IMR-90 (cell line): ENCODE data around the gene PRMT1. TPM values are rescaled to one million over a fixed set of nuclear protein-coding genes. Genes with fewer than 3 reads are reported as not detected.
A peak's percentile ranks its signal among the peaks of the same experiment; 100 is the strongest.

ENCODE experiments used
- ATAC-seq: fragments of 200-7000 bp; cut with Tn5 transposase; 2 replicates; pipeline ENCODE4 v1.9.1; 2020; ENCODE audit warnings: low read depth, mild to moderate bottlenecking, moderate library complexity
- BruUV-seq: library from RNA; stranded (reverse); fragments of 400-500 nt; replicated peaks from 2 replicates; lab custom pipeline; 2021; lab: Mats Ljungman, UMichigan
- CTCF ChIA-PET: fragments of 300-600 bp; formaldehyde crosslinking; extraction: SDS; loops from one replicate; lab custom pipeline; 2021; ENCODE audit warnings: antibody characterized with exemption; lab: Yijun Ruan, JAX
- POLR2A ChIA-PET: fragments of 300-600 bp; sonication (Branson Sonifier 250); formaldehyde crosslinking; loops from one replicate; lab custom pipeline; 2022; ENCODE audit warnings: antibody characterized with exemption; ENCODE audit not compliant: unreplicated experiment; lab: Charles Lee
- DNase-seq: peaks from one replicate; pipeline ENCODE4 v3.0.0; 2013
- H2AFZ ChIP-seq: replicated peaks from 2 replicates; pipeline ENCODE3; 2013; ENCODE audit warnings: low read length, mild to moderate bottlenecking; ENCODE audit not compliant: poor library complexity
- H2AK5ac ChIP-seq: 2 replicates; pipeline ENCODE4 v1.6.1; 2013; ENCODE audit warnings: low read depth, low read length, inconsistent platforms
- H2AK9ac ChIP-seq: replicated peaks from 2 replicates; pipeline ENCODE3; 2013; ENCODE audit warnings: mild to moderate bottlenecking, low read depth, low read length, moderate library complexity; ENCODE audit not compliant: poor library complexity
- H2BK120ac ChIP-seq: 2 replicates; pipeline ENCODE4 v1.6.1; 2013; ENCODE audit warnings: low read depth, low read length, inconsistent platforms
- H2BK15ac ChIP-seq: 3 replicates; pipeline ENCODE4 v1.6.1; 2013; ENCODE audit warnings: low read depth, low read length, inconsistent platforms
- H2BK20ac ChIP-seq: 2 replicates; pipeline ENCODE4 v1.6.1; 2013; ENCODE audit warnings: low read depth, mild to moderate bottlenecking, inconsistent platforms, low read length, moderate library complexity
- H2BK5ac ChIP-seq: 2 replicates; pipeline ENCODE4 v1.6.1; 2013; ENCODE audit warnings: mild to moderate bottlenecking, low read depth, low read length, inconsistent platforms; ENCODE audit not compliant: poor library complexity, severe bottlenecking
- H3K14ac ChIP-seq: replicated peaks from 2 replicates; pipeline ENCODE4 v1.6.1; 2013; ENCODE audit warnings: low read depth, low read length, inconsistent platforms
- H3K18ac ChIP-seq: 2 replicates; pipeline ENCODE4 v1.6.1; 2013; ENCODE audit warnings: low read depth, low read length, control low read depth
- H3K23ac ChIP-seq: 2 replicates; pipeline ENCODE4 v1.6.1; 2013; ENCODE audit warnings: low read depth, low read length, inconsistent platforms
- H3K27ac ChIP-seq: 2 replicates; pipeline ENCODE4 v1.5.1; 2013; ENCODE audit warnings: mild to moderate bottlenecking, control low read depth, low read length; ENCODE audit not compliant: insufficient read depth
- H3K27me3 ChIP-seq: 2 replicates; pipeline ENCODE4 v1.6.1; 2013; ENCODE audit warnings: low read length; ENCODE audit not compliant: control insufficient read depth, insufficient read depth
- H3K36me3 ChIP-seq: 2 replicates; pipeline ENCODE4 v1.6.1; 2013; ENCODE audit warnings: low read length, mixed read lengths; ENCODE audit not compliant: control insufficient read depth, insufficient read depth
- H3K4ac ChIP-seq: 2 replicates; pipeline ENCODE4 v1.6.1; 2013; ENCODE audit warnings: low read depth, low read length, inconsistent platforms
- H3K4me1 ChIP-seq: 2 replicates; pipeline ENCODE4 v1.6.1; 2013; ENCODE audit warnings: low read length, mixed read lengths; ENCODE audit not compliant: control insufficient read depth, insufficient read depth
- H3K4me2 ChIP-seq: 2 replicates; pipeline ENCODE4 v1.6.1; 2013; ENCODE audit warnings: low read depth, mild to moderate bottlenecking, control low read depth, low read length, moderate library complexity
- H3K4me3 ChIP-seq: 2 replicates; pipeline ENCODE4 v1.5.1; 2013; ENCODE audit warnings: low read depth, mild to moderate bottlenecking, control low read depth, low read length, moderate library complexity; ENCODE audit not compliant: insufficient read depth
- H3K56ac ChIP-seq: 2 replicates; pipeline ENCODE4 v1.6.1; 2013; ENCODE audit warnings: low read length, inconsistent platforms; ENCODE audit not compliant: insufficient read depth; ENCODE audit errors: extremely low read depth
- H3K79me1 ChIP-seq, 2 experiments: 2 replicates each; pipeline ENCODE4 v1.6.1; 2013; ENCODE audit warnings: low read length in 2 of 2, inconsistent platforms in 1 of 2, low read depth in 1 of 2
- H3K9ac ChIP-seq: 2 replicates; pipeline ENCODE4 v1.6.1; 2013; ENCODE audit warnings: low read depth, low read length, control low read depth
- H3K9me1 ChIP-seq: 2 replicates; pipeline ENCODE4 v1.6.1; 2013; ENCODE audit warnings: low read length, inconsistent platforms; ENCODE audit not compliant: insufficient read depth
- H3K9me3 ChIP-seq: 2 replicates; pipeline ENCODE4 v1.6.1; 2013; ENCODE audit warnings: low read length; ENCODE audit not compliant: control insufficient read depth, insufficient read depth
- H4K20me1 ChIP-seq: 2 replicates; pipeline ENCODE4 v1.6.1; 2013; ENCODE audit warnings: low read length, inconsistent platforms; ENCODE audit not compliant: insufficient read depth
- H4K5ac ChIP-seq: 2 replicates; pipeline ENCODE4 v1.6.1; 2013; ENCODE audit warnings: mild to moderate bottlenecking, low read depth, low read length, control low read depth
- H4K8ac ChIP-seq, 2 experiments: 2 replicates each; pipeline ENCODE4 v1.6.1; 2013; ENCODE audit warnings: low read depth in 2 of 2, low read length in 2 of 2, control low read depth in 1 of 2, inconsistent platforms in 1 of 2
- H4K91ac ChIP-seq: 2 replicates; pipeline ENCODE4 v1.6.1; 2013; ENCODE audit warnings: low read depth, low read length, inconsistent platforms; ENCODE audit not compliant: insufficient read depth
- BHLHE40 ChIP-seq: fragments of 150-350 bp; IDR thresholded peaks from 2 replicates; pipeline ENCODE4 v1.6.1; 2016; ENCODE audit warnings: mild to moderate bottlenecking, low read depth, low read length
- CHD1 ChIP-seq: IDR thresholded peaks from 2 replicates; pipeline ENCODE4 v1.6.1; 2012; ENCODE audit warnings: low read depth, low read length, improper control_type of control experiment
- CTCF ChIP-seq: conservative IDR thresholded peaks from 2 replicates; pipeline ENCODE4 v1.5.1; 2012; ENCODE audit warnings: mild to moderate bottlenecking, low read depth, low read length, improper control_type of control experiment
- FOS ChIP-seq: fragments of 150-350 bp; IDR thresholded peaks from 2 replicates; pipeline ENCODE4 v1.6.1; 2016; ENCODE audit warnings: low read depth, low read length
- MAFK ChIP-seq: IDR thresholded peaks from 2 replicates; pipeline ENCODE4 v1.6.1; 2012; ENCODE audit warnings: low read depth, low read length, improper control_type of control experiment
- NFE2L2 ChIP-seq: fragments of 150-350 bp; IDR thresholded peaks from 2 replicates; pipeline ENCODE4 v1.6.1; 2016; ENCODE audit warnings: low read depth, mild to moderate bottlenecking, low read length
- RFX5 ChIP-seq: IDR thresholded peaks from 2 replicates; pipeline ENCODE4 v1.8.0; 2012; ENCODE audit warnings: low read depth, mild to moderate bottlenecking, low read length, moderate library complexity
- SMC3 ChIP-seq: fragments of 150-350 bp; IDR thresholded peaks from 2 replicates; pipeline ENCODE4 v1.6.1; 2016; ENCODE audit warnings: low read depth, mild to moderate bottlenecking, antibody characterized with exemption, low read length, moderate library complexity
- WGBS, 2 experiments: methylation state at CpG; one replicate each; pipeline versions ENCODE4 v1.1.5 to v1.1.7; 2013; ENCODE audit warnings: missing lambda C conversion rate in 2 of 2; ENCODE audit not compliant: insufficient read length in 1 of 2; ENCODE audit errors: extremely low coverage in 2 of 2; 5-methylcytosine and 5-hydroxymethylcytosine counted together
- dilution Hi-C: fragments of 300-500 bp; cut with HindIII; formaldehyde crosslinking; loops from one replicate; pipeline ENCODE4 v1.14.3; 2018; ENCODE audit warnings: low sequenced_read_pairs; ENCODE audit not compliant: unreplicated experiment
- in situ Hi-C: fragments of 300-500 bp; cut with MboI; formaldehyde crosslinking; loops from 3 replicates; pipeline ENCODE4 v1.14.3; 2019; ENCODE audit warnings: low sequenced_read_pairs, inconsistent platforms, mixed read lengths
- intact Hi-C: fragments of 100-400 bp; cut with micrococcal nuclease; formaldehyde crosslinking; loops from 2 replicates; pipeline ENCODE4 v1.10.0; 2022
- polyA plus RNA-seq, 3 experiments: library from polyadenylated mRNA; depleted of rRNA; stranded (reverse); fragments of >200 nt; gene quantifications; 2 replicates each; pipeline ENCODE4 v1.2.3, GENCODE V29; 2012; ENCODE audit warnings: low replicate concordance in 1 of 3
- total RNA-seq: library from RNA; depleted of rRNA; stranded (reverse); fragments of >200 nt; gene quantifications from 2 replicates; pipeline ENCODE4 v1.2.3, GENCODE V29; 2012

The PRMT1 gene
- total and polyA plus RNA-seq, 2 of the 4 experiments (the other 2 are of a cell fraction): 497 to 840 TPM

- no peak for ATAC-seq
- Histone ChIP-seq H4K20me1 (peaks cover 25% of the 10 kb centered on the region), H2BK120ac (no peak overlapping the region), H2BK15ac (no peak overlapping the region), H4K5ac (no peak overlapping the region), H3K56ac (no peak overlapping the region), H3K18ac (no peak overlapping the region), H2AK5ac (no peak overlapping the region), H3K9me3 (no peaks in the 10 kb centered on the region), H4K8ac (no peak overlapping the region), H2AFZ (no peak overlapping the region), H3K4me3 (no peak overlapping the region), H2BK20ac (no peak overlapping the region), H3K27ac (no peak overlapping the region), H4K91ac (no peak overlapping the region), H2AK9ac (no peak overlapping the region), H3K79me1 (peaks cover 15 to 53% of the 10 kb centered on the region in 2 experiments), H3K4me1 (peaks cover 9% of the 10 kb centered on the region), H3K23ac (0 out of 2 replicates have a peak overlapping the region, but pooled peaks have one; percentile 5), H3K4ac (no peak overlapping the region), H3K36me3 (peaks cover 39% of the 10 kb centered on the region), H3K9ac (no peak overlapping the region), H2BK5ac (no peak overlapping the region), H3K4me2 (no peak overlapping the region), H3K9me1 (peaks cover 5% of the 10 kb centered on the region; the same call in 1 of the 2 replicates), H3K14ac (no peak overlapping the region), H3K27me3 (no peaks in the 10 kb centered on the region)
- POLR2A ChIA-PET: interaction anchor here (1.1 kb wide), 1 partner anchor 48 kb away, joined by 3 read pairs; the partner anchor contains the start of gene RRAS
- dilution Hi-C loops (no loop called here), intact Hi-C loops (no loop called here), in situ Hi-C loops (loop anchor here (10.0 kb wide), 1 partner anchor 167 kb away; the partner anchor contains the start of gene PTOV1)
- TF ChIP-seq BHLHE40: no peak
- no peak for TF ChIP-seq CHD1
- TF ChIP-seq RFX5: no peak
- TF ChIP-seq SMC3: no peak
- no peak for TF ChIP-seq NFE2L2
- no peak for TF ChIP-seq FOS
- no peak for TF ChIP-seq MAFK
- no peak for TF ChIP-seq CTCF
- no peak for DNase-seq
- WGBS, 2 experiments: 65% methylated on average over 12 of the region's 26 CpGs; no CpG with 5 or more reads in 1 of the 2 experiments
- no TSS peak for BruUV-seq
- CTCF ChIA-PET: no interaction called here
These were observed 10.7 kb downstream of the PRMT1 start for GRCh38 chr19:49687566-49688316.
